Left ventricle myocardium inferior (tissue), 1 donor: Measurements from ENCODE around the gene AJM1. TPM values are rescaled to one million over a fixed set of nuclear protein-coding genes. Genes with fewer than 3 reads are reported as not detected.
A peak's percentile ranks its signal among the peaks of the same experiment; 100 is the strongest.

Experiments
- DNase-seq: peaks from one replicate; pipeline ENCODE4 v3.0.0-alpha.2; 2020
- H3K27ac ChIP-seq: fragments of 200-600 bp; replicated peaks from 2 replicates; pipeline ENCODE4 v1.8.0; 2021
- H3K27me3 ChIP-seq: fragments of 200-600 bp; 2 replicates; pipeline ENCODE4 v1.8.0; 2021; ENCODE audit warnings: low read depth
- H3K36me3 ChIP-seq: fragments of 200-600 bp; 2 replicates; pipeline ENCODE4 v1.8.0; 2021
- H3K4me1 ChIP-seq: fragments of 200-600 bp; 2 replicates; pipeline ENCODE4 v1.8.0; 2021
- H3K4me3 ChIP-seq: fragments of 200-600 bp; 2 replicates; pipeline ENCODE4 v1.8.0; 2021; ENCODE audit warnings: mild to moderate bottlenecking, moderate library complexity
- H3K9me3 ChIP-seq: fragments of 200-600 bp; replicated peaks from 2 replicates; pipeline ENCODE4 v1.8.0; 2021
- intact Hi-C: fragments of 100-400 bp; cut with micrococcal nuclease; formaldehyde crosslinking; loops from one replicate; pipeline ENCODE4 v1.11.0; 2022
- total RNA-seq: library from RNA; stranded (reverse); fragmentation: NEBNext Ultra II Directional; extraction: Animal tissue kit (Norgen Biotek cat#: 25700); gene quantifications from one replicate; pipeline ENCODE4 v1.2.1, GENCODE V29; 2021
- TF ChIP-seq, protein P1 (sequence below): fragments of 200-600 bp; IDR thresholded peaks from 2 replicates; pipeline ENCODE4 v1.8.0; 2021; ENCODE audit warnings: antibody characterized with exemption, mild to moderate bottlenecking, borderline replicate concordance
- donor health status: DM: no; HTN: yes; CAD: no; lungs with severe emphysema.

Gene AJM1
- total RNA-seq, 1 donor from 2014 or later: 7.7 TPM

DNA sequence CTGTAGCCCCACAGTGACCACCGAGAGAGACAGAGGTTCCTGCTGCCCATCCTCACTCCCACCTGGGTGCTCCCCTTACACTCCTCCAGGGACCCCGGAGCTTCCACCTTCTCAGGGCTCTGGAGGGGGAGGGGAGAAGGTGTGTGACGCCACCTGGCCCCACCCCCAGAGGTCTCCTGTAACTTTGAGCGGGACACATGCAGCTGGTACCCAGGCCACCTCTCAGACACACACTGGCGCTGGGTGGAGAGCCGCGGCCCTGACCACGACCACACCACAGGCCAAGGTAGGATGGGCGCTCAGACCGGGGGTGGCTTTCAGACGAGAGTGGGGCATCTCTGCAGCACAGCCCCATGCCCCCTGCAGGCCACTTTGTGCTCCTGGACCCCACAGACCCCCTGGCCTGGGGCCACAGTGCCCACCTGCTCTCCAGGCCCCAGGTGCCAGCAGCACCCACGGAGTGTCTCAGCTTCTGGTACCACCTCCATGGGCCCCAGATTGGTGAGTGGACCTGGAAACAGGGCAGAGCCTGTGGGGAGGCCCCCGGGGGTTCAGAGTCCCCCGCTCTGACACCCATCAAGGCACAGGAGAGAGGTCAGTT, 14.4 kb downstream of the AJM1 start:
- intact Hi-C loops: no loop called here
- no peak overlapping the region for H3K4me3 ChIP-seq
- DNase-seq: peak; percentile 13
- H3K27ac ChIP-seq: no peak overlapping the region
- peaks cover 15% of the 10 kb centered on the region for H3K36me3 ChIP-seq
- peaks cover 32% of the 10 kb centered on the region for H3K4me1 ChIP-seq
- TF ChIP-seq, protein P1, sequence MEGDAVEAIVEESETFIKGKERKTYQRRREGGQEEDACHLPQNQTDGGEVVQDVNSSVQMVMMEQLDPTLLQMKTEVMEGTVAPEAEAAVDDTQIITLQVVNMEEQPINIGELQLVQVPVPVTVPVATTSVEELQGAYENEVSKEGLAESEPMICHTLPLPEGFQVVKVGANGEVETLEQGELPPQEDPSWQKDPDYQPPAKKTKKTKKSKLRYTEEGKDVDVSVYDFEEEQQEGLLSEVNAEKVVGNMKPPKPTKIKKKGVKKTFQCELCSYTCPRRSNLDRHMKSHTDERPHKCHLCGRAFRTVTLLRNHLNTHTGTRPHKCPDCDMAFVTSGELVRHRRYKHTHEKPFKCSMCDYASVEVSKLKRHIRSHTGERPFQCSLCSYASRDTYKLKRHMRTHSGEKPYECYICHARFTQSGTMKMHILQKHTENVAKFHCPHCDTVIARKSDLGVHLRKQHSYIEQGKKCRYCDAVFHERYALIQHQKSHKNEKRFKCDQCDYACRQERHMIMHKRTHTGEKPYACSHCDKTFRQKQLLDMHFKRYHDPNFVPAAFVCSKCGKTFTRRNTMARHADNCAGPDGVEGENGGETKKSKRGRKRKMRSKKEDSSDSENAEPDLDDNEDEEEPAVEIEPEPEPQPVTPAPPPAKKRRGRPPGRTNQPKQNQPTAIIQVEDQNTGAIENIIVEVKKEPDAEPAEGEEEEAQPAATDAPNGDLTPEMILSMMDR: no peak
- H3K27me3 ChIP-seq: no peaks in the 10 kb centered on the region
- no peaks in the 10 kb centered on the region for H3K9me3 ChIP-seq

GRCh38 chr9:136857166-136857565, 14.9 kb downstream of the AJM1 start:
- H3K36me3 ChIP-seq: peaks cover 18% of the 10 kb centered on the region
- intact Hi-C loops: no loop called here
- H3K4me3 ChIP-seq: no peak overlapping the region
- no peaks in the 10 kb centered on the region for H3K9me3 ChIP-seq
- peaks cover 27% of the 10 kb centered on the region for H3K4me1 ChIP-seq
- H3K27ac ChIP-seq: no peak overlapping the region
- peak; percentile 12 for DNase-seq
- TF ChIP-seq, protein P1: no peak
- no peaks in the 10 kb centered on the region for H3K27me3 ChIP-seq

DNA sequence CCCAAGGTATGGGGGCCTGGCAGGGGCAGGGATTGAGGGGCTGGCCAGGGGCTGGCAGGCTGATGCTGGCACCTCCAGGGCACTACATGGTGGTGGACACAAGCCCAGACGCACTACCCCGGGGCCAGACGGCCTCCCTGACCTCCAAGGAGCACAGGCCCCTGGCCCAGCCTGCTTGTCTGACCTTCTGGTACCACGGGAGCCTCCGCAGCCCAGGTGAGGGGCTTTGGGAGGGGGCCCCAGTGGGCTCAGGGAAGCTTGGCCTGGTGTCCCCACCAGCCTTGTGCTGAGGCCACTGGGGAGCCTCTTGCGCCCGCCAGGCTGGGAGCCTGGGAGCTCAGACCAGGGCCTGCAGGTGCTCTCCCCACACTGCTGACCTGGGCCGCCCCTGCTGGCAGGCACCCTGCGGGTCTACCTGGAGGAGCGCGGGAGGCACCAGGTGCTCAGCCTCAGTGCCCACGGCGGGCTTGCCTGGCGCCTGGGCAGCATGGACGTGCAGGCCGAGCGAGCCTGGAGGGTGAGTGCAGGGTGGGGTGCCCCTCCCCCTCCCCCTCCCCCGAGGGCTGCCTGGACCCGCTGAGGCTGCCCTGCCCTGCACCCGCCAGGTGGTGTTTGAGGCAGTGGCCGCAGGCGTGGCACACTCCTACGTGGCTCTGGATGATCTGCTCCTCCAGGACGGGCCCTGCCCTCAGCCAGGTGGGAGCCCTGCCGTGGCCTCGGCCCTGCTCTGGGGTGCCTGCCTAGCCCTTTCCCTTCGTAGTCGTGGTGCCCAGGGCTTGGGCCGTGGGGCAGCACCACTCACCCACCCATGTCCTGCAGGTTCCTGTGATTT, 15.5 kb downstream of the AJM1 start:
- H3K36me3 ChIP-seq: peaks cover 24% of the 10 kb centered on the region
- intact Hi-C loops: no loop called here
- peak; percentile 14 for DNase-seq
- TF ChIP-seq, protein P1: no peak
- H3K27ac ChIP-seq: no peak overlapping the region
- no peaks in the 10 kb centered on the region for H3K27me3 ChIP-seq
- no peaks in the 10 kb centered on the region for H3K9me3 ChIP-seq
- H3K4me3 ChIP-seq: no peak overlapping the region
- H3K4me1 ChIP-seq: peaks cover 26% of the 10 kb centered on the region

GRCh38 chr9:136858452-136858843, 16.2 kb downstream of the AJM1 start:
- H3K27ac ChIP-seq: peak overlapping the region; percentile 63
- peaks cover 28% of the 10 kb centered on the region for H3K4me1 ChIP-seq
- intact Hi-C loops: no loop called here
- H3K27me3 ChIP-seq: no peaks in the 10 kb centered on the region
- H3K36me3 ChIP-seq: peaks cover 31% of the 10 kb centered on the region
- TF ChIP-seq, protein P1: no peak
- no peak for DNase-seq
- H3K9me3 ChIP-seq: no peaks in the 10 kb centered on the region
- no peak overlapping the region for H3K4me3 ChIP-seq

GRCh38 chr9:136858844-136859757, 16.8 kb downstream of the AJM1 start:
- peak; percentile 73 for DNase-seq
- intact Hi-C loops: no loop called here
- Histone ChIP-seq H3K36me3 (peaks cover 37% of the 10 kb centered on the region), H3K9me3 (no peaks in the 10 kb centered on the region), H3K4me3 (no peak overlapping the region), H3K27me3 (no peaks in the 10 kb centered on the region), H3K4me1 (peaks cover 33% of the 10 kb centered on the region), H3K27ac (peak overlapping the region; percentile 63)
- TF ChIP-seq, protein P1: no peak
